Uterus (tissue), 2 donors: Measurements from ENCODE around the gene MCUR1.

Source experiments
- CTCF ChIP-seq, 4 experiments: fragments of 200-600 bp in 2 of 4; fragments of 450-650 bp in 2 of 4; sonication (generic) in 2 of 4; IDR thresholded peaks; one replicate each; pipeline ENCODE4 v1.5.1; 2016 to 2019; ENCODE audit warnings: antibody characterized with exemption in 4 of 4, mild to moderate bottlenecking in 2 of 4, moderate library complexity in 1 of 4
- POLR2A ChIP-seq, 2 donors: fragments of 450-650 bp; IDR thresholded peaks; one replicate each; pipeline ENCODE4 v1.6.1; 2016; ENCODE audit warnings: antibody characterized with exemption in 2 of 2, mild to moderate bottlenecking in 1 of 2, moderate library complexity in 1 of 2

GRCh38 chr6:13764996-13765395 is 49.4 kb downstream of the MCUR1 start:
- TF ChIP-seq CTCF (IDR thresholded peaks at IDR 0.05) (no peak), POLR2A (IDR thresholded peaks at IDR 0.05) (no peak)
